Ramos (cell line): Measurements from ENCODE around the gene PTPRD.
"Not testable (repeated sequence)": the region's sequence is repeated elsewhere in the genome, so short reads cannot be mapped to it uniquely, and the experiment has no call there.

ENCODE experiments used
- in situ Hi-C: fragments of 300-500 bp; cut with MboI; formaldehyde crosslinking; loops from one replicate; pipeline ENCODE4 v1.14.3; 2022; ENCODE audit warnings: low sequenced_read_pairs; ENCODE audit not compliant: unreplicated experiment

The PTPRD gene

DNA sequence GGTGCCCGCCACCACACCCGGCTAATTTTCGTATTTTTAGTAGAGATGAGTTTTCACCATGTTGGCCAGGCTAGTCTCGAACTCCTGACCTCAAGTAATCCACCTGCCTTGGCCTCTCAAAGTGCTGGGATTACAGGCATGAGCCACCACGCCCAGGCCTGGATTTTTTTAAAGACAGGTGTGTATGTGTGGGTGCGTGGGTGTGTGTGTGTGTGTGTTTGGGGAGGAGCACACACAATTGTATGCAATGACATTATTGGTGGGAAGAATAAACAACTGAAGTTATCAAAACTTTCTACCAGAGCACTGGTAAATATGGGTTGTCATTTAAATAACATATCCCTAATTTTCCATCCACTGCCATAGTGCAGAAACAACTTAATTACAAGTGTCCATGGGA, 1915.2 kb downstream of the PTPRD start:
- in situ Hi-C loops, result not testable (repeated sequence)

DNA sequence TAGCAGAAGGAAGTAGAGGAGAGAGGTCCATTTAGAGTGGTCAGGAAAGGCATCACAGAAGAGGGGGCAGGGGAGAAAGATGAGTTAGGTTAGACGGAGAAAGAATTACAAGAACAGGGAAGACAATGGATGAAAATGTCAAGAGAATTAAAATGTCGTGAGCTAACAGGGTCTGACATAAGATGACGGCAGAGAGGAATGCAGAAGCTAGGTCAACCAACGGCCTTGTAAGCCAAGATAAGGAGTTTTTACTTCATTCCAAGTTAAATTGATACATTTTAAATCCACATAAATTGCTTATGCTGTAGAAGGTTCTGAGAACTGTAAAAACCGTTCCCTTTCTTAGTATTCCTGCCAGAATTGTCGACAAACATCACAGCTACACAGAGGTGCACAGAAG, 1916.3 kb downstream of the PTPRD start:
- in situ Hi-C loops, result no loop called here

DNA sequence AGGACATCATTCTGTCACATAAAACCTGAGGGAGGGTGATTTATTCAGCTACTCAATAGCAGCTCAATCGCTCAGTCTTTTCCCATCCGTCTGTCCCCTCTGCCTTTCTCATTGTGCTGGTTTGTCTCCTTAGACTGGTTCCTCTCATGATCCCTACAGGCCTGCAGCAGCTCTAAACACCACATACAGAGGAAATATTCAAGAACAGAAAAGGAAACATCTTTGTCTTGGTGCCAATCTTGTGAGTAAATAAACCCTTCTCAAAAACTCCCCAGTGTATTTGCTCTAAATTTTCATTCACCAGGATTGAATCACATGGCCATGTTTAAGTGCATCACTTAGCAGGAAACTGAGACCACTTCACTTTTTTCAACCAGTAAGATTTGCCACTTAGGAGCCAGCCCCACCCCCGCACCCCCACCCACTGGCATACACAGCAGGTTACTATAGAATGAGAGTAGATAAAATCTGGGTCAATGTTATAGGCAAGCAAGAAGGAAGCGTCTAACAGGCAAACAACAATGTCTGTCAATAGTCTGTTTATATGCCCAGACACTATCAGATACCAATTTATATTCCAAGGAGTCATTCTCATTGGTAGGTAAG, 1917.7 kb downstream of the PTPRD start:
- in situ Hi-C loops, result no loop called here

DNA sequence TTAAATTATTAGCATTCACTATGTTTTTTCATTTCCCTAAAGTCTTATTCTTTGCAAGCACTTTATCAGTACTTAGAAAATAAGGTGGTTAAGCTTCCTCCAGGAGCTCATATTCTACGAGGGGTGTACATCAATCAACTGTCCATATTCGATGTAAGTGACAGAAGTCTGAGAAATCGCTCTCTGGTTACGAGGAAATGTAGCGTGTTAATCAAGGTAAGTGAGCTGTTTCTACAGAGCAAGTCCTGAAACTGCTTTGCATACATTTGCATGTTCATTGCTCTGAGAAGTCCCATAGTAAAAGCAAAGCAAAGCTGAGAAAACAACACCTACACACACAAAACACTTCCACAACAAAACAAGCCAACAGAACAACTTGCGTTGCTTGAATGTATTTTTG, 1919.3 kb downstream of the PTPRD start:
- in situ Hi-C loops, result no loop called here

DNA sequence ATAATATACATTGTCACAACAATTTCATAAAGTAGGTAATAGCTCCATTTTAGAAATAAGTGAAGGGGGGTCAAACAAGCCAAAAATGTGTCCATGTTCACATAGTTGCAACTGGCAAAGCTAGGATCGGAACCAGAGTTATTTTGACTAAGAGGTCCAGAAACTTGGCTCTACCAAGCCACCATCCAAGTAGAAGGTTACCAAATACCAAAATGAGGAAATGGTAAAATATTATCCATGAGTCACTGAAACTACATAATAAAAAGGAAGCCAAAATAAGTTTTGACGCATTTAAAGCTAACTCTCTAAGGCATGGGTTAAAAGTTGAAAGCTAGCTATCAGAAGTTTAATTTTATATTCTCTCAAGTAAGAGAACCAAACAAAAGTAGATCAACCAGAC, 1926.3 kb downstream of the PTPRD start:
- in situ Hi-C loops, result no loop called here

DNA sequence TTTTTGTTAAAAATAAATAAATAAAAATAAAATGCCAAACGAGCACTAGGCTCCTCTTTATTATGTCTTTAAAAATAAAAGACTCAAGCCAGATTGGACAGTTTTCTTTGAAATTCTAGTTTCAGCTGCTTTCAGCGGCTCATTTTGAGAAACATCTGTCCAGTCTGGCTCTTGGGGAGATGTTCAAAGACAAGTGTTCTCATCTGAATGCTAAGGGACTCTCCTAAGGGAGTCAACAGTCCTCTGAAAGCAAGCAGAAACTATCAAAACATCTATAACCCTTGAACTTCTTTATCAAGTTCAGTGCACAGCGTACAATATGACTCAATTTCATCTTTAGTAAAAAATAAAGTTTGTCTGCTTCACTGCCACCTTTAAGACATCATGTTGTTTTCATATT, 1927.0 kb downstream of the PTPRD start:
- in situ Hi-C loops, result no loop called here

DNA sequence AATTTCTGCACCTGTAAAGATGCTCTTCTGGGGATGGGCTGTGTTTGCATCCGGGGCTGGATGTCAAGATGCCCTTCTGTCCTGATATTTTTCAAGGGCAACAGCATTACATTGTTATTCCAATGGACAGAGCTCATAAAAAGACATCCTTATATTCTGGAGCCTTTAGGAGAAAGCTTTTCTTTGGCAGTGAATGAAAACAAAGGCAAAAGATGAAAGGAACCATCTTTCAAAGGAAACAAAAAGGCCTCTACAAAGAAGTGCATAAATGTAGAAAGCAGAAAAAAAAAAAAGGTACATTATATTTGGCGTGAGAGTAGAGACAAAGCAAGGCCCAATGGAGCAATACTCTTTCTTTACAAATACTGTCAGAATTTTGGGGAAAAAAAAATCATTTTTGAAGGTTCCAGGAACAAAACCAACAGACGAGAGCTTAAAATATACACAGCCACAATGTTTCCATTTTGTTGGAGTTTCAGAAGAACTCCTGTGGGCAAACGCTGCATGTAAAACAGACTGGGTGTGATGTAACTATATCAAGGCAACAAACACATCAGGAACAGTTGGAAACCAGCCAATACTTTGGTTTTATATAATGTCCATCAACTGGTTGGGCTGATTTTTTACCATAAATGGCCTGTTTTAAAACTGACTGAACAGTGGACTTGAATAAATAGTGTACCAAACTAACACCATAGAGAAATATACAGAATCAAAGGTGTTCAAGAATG, 1927.7 kb downstream of the PTPRD start:
- in situ Hi-C loops, result no loop called here

DNA sequence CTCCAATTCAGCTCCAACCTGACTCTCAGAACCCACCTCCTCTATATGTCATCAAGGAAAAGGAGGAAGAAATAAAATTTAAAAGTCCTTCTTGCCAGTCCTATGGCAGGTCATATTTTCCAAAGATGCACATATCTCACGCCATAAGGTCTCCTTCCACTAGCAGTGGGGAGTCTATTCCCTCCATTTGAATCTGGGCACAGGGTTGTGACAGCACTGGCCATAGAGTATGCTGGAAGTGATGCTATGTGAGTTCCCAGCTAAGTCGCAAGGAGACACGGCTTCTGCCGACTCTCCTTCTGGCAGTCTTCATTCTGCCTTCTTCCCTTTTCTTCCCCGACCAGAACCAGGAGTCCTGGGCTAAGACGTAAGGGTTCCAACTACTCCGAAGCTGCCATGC, 1929.3 kb downstream of the PTPRD start:
- in situ Hi-C loops, result no loop called here

DNA sequence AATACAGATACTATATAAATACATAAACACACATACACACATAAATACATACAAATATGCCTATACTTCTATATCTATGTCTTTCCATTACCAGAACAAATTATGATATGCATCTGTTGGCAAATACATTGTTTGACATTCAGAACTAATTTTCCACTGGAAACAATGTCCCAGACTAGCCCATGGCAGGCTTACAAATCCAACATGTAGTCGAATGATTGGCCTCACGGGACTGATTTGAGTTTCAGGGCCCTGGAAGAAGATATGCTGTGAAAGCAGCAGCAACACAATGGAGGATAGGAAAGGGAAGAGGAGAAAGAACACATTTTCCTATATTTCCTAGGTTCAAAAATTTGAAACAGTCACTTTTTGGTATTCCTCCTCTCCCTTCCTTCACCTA, 1932.1 kb downstream of the PTPRD start:
- in situ Hi-C loops, result no loop called here

DNA sequence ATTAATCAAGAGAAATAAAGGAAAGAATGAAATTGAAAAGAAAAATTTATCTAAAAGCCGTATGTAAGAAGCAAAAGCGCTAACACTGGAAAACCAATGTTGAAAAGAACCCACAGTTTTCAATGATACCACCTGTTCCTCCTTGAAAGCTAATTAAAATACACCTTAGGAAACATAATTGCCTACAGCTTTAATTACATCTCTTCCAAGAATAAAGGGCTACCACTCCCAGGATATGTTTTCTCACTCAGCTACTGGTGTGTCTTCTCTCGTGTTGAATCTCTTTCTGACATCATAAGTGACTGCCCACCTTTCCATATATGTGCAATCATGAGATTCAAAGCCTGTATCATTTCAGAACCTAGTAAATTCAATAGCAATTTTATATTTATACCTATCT, 1932.6 kb downstream of the PTPRD start:
- in situ Hi-C loops, result no loop called here

DNA sequence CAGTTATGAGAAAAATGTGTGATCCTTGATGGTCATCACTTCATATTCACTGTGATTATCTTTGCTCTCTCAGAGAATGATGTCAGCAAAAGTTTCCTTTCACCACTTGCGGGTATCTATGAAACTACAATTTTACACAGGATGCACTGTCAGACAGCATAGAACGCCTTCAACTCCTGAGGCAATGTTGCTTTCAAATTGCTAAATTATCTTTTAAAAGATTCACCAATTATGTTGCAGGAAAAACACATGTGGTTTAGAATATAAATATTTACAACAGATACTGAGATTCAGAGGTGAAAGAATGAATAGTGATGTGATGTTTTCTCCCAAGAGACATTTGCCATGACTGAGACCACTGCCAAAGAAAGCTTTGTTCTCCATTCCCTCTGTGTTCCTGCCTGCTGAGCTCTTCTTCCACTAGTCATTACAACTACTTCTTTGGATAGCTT, 1933.4 kb downstream of the PTPRD start:
- in situ Hi-C loops, result no loop called here

DNA sequence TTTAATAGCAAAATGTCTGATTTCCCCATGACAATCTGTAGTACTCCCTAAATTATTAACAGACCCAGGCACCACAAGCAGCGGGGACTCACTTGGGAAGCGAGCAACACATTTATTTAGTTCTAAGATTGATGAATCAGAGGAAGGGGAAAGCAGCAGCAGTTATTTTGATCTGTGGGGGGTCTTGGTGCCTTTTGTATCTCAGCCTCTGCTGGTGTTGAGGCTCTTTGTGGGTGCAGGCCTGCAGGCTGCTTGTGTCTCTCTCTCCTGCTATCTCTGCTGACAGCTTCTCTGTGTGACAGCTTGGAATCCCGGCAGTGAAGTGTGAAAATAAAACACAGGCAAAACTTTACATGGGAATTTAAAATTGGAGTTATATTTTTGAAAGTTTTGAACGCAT, 1935.1 kb downstream of the PTPRD start:
- in situ Hi-C loops, result no loop called here

DNA sequence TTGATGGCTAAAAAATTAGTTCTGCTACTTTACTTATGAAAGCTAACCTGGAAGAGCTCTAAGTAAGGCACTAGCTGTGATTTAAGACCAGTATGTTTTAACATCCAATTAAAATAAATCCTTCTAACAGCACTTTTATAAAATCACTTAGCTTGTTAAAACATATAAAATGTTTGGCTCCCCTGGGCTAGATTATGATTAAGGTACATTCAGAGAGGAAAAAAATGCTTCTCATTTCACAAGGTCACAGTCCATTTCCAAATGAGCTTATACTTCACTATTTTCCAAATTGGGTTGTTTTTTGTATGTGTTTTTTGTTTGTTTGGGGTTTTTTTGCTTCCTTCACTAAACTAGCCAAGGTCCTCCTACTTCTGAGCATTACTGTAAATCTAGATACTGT, 1938.3 kb downstream of the PTPRD start:
- in situ Hi-C loops, result no loop called here

DNA sequence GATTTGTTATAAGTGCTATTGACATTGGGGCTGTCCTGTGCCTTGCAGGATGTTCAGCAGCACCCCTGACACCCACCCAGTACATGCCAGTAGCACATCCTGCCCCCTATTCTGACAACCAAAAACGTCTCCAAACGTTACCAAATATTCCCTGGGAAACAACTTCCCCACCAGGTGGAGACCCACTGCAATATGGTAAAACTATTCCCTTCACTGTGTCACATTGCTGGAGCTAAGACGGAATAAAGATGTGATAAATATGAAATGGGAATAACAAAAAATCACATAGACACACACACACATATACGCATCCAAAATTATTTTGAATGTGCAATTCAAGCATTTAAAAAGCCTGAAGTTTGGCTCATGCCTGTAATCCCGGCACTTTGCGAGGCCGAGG, 1939.0 kb downstream of the PTPRD start:
- in situ Hi-C loops, result no loop called here

DNA sequence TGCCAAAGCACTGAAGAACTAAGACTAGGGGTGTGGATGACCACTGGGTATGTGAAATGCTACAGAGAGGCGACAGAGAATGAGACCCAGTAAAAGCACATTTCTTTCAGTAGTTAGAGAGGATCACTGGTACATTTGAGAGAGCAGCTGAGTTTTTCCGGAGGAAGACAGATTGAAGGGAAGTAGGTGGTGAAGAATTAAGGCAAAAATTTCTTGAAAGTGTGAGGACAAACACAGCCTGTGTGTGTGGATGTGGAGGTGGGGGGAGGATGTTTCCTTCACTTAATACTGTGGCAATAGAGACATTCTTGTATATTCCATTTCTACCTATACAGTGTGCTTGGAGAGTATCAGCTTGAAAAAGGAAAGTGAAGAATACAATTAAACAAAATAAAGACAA, 1942.1 kb downstream of the PTPRD start:
- in situ Hi-C loops, result no loop called here

DNA sequence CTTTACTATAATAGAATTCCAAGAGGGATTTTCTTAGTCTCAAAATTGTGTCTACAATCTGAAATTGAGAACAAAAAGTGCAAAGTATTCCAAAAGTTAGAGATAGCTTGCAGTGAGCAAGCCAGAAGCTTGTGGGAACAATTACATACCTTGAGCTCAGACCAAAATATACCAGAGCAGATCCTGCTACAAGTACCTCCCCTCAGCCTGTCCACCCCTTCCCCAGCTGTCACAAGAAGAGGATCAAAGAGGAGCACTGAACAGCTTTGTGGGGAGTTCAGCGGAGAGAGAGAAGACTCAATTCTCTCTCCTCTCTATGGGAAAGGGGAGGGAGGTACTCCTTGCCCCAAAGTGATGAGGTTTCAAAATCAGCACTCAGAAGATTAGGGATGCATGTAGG, 1944.1 kb downstream of the PTPRD start:
- in situ Hi-C loops, result no loop called here

DNA sequence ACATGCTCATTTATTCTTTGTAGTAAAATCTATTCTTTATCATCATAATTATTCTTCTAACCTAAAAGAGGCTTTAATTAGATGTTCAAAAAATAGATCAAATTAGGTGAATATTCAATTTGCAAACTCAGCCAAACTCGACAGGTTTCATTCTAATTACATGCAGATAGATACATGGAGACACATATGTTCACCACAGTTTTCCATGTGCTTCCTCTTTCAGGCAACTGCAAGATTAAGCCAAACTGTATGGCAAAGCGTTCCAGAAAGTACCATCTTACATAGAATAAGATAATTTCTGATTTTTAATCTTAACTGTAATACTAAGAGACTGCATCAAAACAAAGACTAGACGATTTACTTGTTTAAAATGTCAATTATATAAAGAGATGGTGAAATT, 1944.6 kb downstream of the PTPRD start:
- in situ Hi-C loops, result no loop called here

DNA sequence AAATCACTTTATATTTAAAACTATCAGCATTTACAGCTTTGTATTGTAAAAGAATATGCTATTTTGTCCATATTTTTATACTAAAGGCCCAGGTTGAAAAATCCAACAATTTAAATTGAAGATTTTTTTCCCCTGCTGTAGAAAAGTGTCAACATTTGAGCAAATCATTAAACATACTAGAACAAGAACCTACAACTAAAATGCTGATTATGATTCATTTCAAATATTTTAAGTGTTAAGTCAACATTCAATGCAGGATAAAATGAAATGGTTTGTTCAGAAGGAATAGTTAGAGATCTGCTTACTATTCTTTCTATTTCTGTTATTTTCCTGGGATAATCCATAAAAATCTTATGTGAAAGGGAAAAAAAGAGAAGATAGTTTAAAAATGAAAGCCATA, 1946.7 kb downstream of the PTPRD start:
- in situ Hi-C loops, result no loop called here

DNA sequence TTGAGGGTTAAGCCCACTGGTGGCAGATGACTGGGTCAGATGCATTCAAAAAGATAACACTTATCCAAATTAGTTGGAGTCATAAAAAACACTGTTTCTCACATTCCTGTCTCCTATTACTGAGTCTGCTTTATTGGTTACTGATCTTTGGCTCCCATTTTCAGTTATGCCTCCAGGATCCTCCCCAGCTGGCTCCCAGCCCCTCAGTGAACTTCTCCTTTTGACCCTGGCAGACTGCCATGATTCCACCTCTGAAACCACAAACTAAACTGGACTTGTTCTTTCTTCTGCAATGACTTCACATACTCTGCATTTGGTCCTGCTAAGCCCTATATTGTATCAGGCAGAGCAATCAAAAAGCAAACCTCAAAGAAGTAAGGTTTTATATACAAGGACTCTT, 1952.4 kb downstream of the PTPRD start:
- in situ Hi-C loops, result no loop called here

DNA sequence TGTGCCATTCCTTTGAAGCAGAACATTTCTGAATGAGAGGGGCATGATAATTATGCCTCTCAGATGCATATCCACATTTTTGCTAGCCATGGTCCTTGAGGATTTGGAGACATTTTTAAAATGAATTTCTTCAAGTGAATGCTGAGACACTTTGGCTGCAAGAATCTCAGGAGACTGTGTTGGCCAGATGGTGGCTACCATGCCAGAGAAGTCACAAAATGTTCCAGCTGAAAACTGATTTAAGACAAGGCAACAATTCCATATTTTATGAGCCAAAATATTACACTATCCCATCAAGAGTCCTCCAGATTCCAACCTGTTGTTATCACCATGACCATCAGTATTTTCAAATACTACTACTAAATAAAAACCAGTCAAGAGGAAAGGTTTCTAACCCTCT, 1953.7 kb downstream of the PTPRD start:
- in situ Hi-C loops, result no loop called here

DNA sequence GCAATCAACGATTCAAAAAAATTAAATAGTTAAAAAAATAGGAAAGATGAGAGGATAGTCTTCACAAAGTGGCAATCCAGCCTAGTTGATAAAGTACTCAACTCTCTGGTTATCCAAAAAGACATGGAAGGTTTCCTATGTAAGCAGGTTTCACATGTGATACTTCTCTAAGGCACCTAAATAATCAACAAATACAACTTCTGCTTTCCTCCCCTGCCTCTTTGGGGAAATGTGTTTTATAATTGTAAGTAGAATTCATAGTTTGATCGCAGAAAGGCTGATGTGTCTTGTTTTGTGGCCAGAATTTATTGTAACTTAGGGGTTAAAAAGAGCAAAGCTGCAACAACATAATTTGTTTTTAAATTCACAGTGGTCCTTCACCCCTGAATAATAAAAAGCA, 1957.7 kb downstream of the PTPRD start:
- in situ Hi-C loops, result no loop called here

DNA sequence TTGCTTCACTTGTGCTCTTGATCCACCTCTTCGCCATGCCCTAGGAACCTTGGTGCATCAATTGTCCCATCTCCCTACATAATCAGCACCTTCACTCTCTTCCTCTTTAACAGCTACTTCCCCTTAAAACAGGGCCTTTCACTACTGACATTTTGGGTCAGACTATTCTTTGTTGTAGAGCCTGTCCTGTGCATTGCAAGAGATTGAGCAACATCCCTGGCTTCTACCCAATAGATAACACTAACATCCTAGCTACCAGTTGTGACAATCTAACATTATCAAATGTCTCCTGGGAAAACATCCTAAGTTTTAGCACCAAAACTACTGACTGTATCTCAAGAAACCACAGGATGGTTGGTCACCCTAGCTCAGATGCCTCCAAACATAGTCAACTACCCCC, 1958.9 kb downstream of the PTPRD start:
- in situ Hi-C loops, result no loop called here
